HUES48 (cell line): ENCODE data around the gene RALGAPA2.

Experiments
- H3K27ac ChIP-seq: one replicate; pipeline ENCODE4 v1.7.0; 2013; ENCODE audit warnings: low read depth, low read length, inconsistent platforms
- H3K27me3 ChIP-seq: 2 replicates; pipeline ENCODE4 v1.6.1; 2013; ENCODE audit warnings: mild to moderate bottlenecking, low read length; ENCODE audit not compliant: control insufficient read depth, insufficient read depth
- H3K36me3 ChIP-seq: 2 replicates; pipeline ENCODE4 v1.6.1; 2013; ENCODE audit warnings: low read length; ENCODE audit not compliant: control insufficient read depth, insufficient read depth
- H3K4me1 ChIP-seq: 2 replicates; pipeline ENCODE4 v1.6.1; 2013; ENCODE audit warnings: mild to moderate bottlenecking, low read length; ENCODE audit not compliant: control insufficient read depth, insufficient read depth
- H3K4me3 ChIP-seq: 2 replicates; pipeline ENCODE4 v1.5.1; 2013; ENCODE audit warnings: mild to moderate bottlenecking, low read depth, low read length
- H3K9ac ChIP-seq: 2 replicates; pipeline ENCODE4 v1.6.1; 2013; ENCODE audit warnings: mild to moderate bottlenecking, low read depth, low read length, moderate library complexity
- H3K9me3 ChIP-seq: 2 replicates; pipeline ENCODE4 v1.6.1; 2013; ENCODE audit warnings: low read length; ENCODE audit not compliant: control insufficient read depth, insufficient read depth

Gene RALGAPA2

GRCh38 chr20:20557406-20557805 is 155.0 kb downstream of the RALGAPA2 start:
- H3K9ac ChIP-seq = no peak overlapping the region
- peaks cover 7% of the 10 kb centered on the region; the same call in 1 of the 2 replicates for H3K4me1 ChIP-seq
- H3K27me3 ChIP-seq = no peaks in the 10 kb centered on the region
- H3K4me3 ChIP-seq = no peak overlapping the region
- H3K36me3 ChIP-seq = no peaks in the 10 kb centered on the region
- H3K9me3 ChIP-seq = peaks cover 6% of the 10 kb centered on the region; the same call in 1 of the 2 replicates
- H3K27ac ChIP-seq = no peak overlapping the region

GRCh38 chr20:20555838-20556237 is 156.6 kb downstream of the RALGAPA2 start:
- H3K4me3 ChIP-seq = no peak overlapping the region
- H3K9me3 ChIP-seq = peaks cover 6% of the 10 kb centered on the region; the same call in 1 of the 2 replicates
- H3K9ac ChIP-seq = no peak overlapping the region
- H3K4me1 ChIP-seq = peaks cover 7% of the 10 kb centered on the region; the same call in 1 of the 2 replicates
- no peaks in the 10 kb centered on the region for H3K36me3 ChIP-seq
- H3K27ac ChIP-seq = no peak overlapping the region
- no peaks in the 10 kb centered on the region for H3K27me3 ChIP-seq

DNA sequence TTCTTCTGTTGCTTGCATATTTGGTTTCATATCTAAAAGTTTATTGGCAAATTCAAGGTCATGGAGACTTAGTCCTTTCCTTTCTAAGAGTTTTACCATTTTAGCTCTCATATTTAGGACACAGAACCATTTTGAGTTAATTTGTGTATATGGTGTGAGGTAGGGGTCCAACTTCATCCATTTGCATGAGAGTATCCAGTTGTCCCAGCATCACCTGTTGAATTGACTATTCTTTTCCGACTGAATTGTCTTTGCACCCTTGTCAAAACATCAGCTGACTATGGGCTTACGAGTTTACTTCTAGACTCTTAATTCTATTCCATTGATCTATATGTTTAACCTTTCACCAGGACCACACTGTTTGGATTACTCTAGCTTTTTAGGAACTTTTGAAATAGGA is 157.5 kb downstream of the RALGAPA2 start:
- Histone ChIP-seq H3K36me3 (no peaks in the 10 kb centered on the region), H3K4me3 (no peak overlapping the region), H3K27ac (no peak overlapping the region), H3K27me3 (no peaks in the 10 kb centered on the region), H3K9me3 (peaks cover 6% of the 10 kb centered on the region; the same call in 1 of the 2 replicates), H3K4me1 (peaks cover 7% of the 10 kb centered on the region; the same call in 1 of the 2 replicates), H3K9ac (no peak overlapping the region)

- Histone ChIP-seq H3K4me3 (no peak overlapping the region), H3K36me3 (no peaks in the 10 kb centered on the region), H3K9me3 (peaks cover 6% of the 10 kb centered on the region; the same call in 1 of the 2 replicates), H3K4me1 (no peaks in the 10 kb centered on the region), H3K27me3 (no peaks in the 10 kb centered on the region), H3K9ac (no peak overlapping the region), H3K27ac (no peak overlapping the region)
Measured at GRCh38 chr20:20553541-20553940, 158.9 kb downstream of the RALGAPA2 start.

- no peaks in the 10 kb centered on the region for H3K27me3 ChIP-seq
- no peak overlapping the region for H3K4me3 ChIP-seq
- no peaks in the 10 kb centered on the region for H3K4me1 ChIP-seq
- H3K27ac ChIP-seq = no peak overlapping the region
- H3K9me3 ChIP-seq = peaks cover 6% of the 10 kb centered on the region; the same call in 1 of the 2 replicates
- H3K9ac ChIP-seq = no peak overlapping the region
- no peaks in the 10 kb centered on the region for H3K36me3 ChIP-seq
Measured at GRCh38 chr20:20552076-20552475, 160.4 kb downstream of the RALGAPA2 start.

DNA sequence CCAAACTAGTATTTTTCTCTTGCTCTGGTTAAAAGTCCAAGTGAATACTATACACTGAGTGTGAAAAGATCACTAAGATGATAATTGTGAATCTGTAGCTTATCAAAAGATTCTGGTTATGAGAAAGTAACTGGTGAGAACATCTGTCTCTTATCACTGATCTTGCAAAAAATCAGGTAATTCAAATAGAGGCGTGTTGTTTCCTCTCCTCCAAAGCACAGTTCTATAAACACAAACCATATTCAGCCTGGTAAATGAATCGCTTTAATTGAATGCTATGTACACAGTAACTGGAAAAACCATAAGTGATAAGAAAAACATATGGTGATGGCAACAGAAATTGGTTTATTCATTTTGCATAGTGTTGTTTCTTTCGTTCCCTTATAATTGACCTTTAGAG is 161.0 kb downstream of the RALGAPA2 start:
- Histone ChIP-seq H3K27me3 (no peaks in the 10 kb centered on the region), H3K9ac (no peak overlapping the region), H3K27ac (no peak overlapping the region), H3K9me3 (peaks cover 6% of the 10 kb centered on the region; the same call in 1 of the 2 replicates), H3K36me3 (0 out of 2 replicates have a peak, but pooled peaks cover under 1% of the 10 kb centered on the region), H3K4me1 (no peaks in the 10 kb centered on the region), H3K4me3 (no peak overlapping the region)

- Histone ChIP-seq H3K36me3 (peaks cover 9% of the 10 kb centered on the region; the same call in 1 of the 2 replicates), H3K9me3 (peaks cover under 1% of the 10 kb centered on the region; the same call in 1 of the 2 replicates), H3K9ac (no peak overlapping the region), H3K27ac (no peak overlapping the region), H3K4me1 (no peaks in the 10 kb centered on the region), H3K27me3 (no peaks in the 10 kb centered on the region), H3K4me3 (no peak overlapping the region)
Measured at GRCh38 chr20:20549704-20550103, 162.7 kb downstream of the RALGAPA2 start.

- H3K9me3 ChIP-seq = no peaks in the 10 kb centered on the region
- no peaks in the 10 kb centered on the region for H3K27me3 ChIP-seq
- peaks cover 9% of the 10 kb centered on the region; the same call in 1 of the 2 replicates for H3K36me3 ChIP-seq
- H3K9ac ChIP-seq = no peak overlapping the region
- H3K4me1 ChIP-seq = no peaks in the 10 kb centered on the region
- no peak overlapping the region for H3K4me3 ChIP-seq
- no peak overlapping the region for H3K27ac ChIP-seq
Measured at GRCh38 chr20:20549267-20549612, 163.2 kb downstream of the RALGAPA2 start.

DNA sequence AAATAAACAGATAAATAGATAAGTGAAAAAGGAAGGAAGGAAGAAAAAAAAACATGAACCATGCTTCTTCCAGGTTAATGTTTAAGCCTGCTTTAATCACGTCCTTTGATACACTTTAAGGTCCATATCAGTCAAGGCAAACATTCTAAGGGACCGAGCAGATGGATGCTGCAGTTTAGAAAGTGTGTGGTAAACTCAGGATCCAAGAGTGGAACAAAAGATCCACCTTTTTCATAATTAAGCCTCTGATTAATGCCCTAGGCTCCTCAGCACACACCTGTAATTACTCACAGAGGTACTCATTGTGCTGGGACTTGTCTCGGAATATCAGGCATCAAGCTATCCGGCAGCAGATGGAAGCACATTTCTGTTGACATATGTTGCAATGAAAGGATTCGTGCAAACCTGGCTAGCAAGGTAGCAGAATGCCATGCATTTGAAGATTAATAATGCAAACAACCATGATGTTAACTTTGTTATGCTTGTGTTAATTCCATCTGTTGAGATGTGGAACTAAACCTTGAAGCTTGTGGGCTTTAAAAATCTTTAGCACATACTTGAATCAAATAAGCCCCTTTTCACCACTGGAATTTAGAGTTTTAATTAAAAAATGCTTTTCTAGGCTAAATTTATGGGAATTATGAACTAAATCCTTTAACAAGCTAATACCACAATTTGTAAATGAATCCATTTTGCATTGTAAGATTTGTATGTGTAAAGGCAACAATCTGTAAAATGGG is 163.7 kb downstream of the RALGAPA2 start:
- Histone ChIP-seq H3K36me3 (peaks cover 9% of the 10 kb centered on the region), H3K27me3 (no peaks in the 10 kb centered on the region), H3K4me1 (no peaks in the 10 kb centered on the region), H3K27ac (no peak overlapping the region), H3K9ac (no peak overlapping the region), H3K9me3 (no peaks in the 10 kb centered on the region), H3K4me3 (no peak overlapping the region)

GRCh38 chr20:20547876-20548266 is 164.6 kb downstream of the RALGAPA2 start:
- Histone ChIP-seq H3K9me3 (no peaks in the 10 kb centered on the region), H3K9ac (no peak overlapping the region), H3K4me3 (no peak overlapping the region), H3K36me3 (peaks cover 9% of the 10 kb centered on the region), H3K4me1 (no peaks in the 10 kb centered on the region), H3K27me3 (no peaks in the 10 kb centered on the region), H3K27ac (no peak overlapping the region)

DNA sequence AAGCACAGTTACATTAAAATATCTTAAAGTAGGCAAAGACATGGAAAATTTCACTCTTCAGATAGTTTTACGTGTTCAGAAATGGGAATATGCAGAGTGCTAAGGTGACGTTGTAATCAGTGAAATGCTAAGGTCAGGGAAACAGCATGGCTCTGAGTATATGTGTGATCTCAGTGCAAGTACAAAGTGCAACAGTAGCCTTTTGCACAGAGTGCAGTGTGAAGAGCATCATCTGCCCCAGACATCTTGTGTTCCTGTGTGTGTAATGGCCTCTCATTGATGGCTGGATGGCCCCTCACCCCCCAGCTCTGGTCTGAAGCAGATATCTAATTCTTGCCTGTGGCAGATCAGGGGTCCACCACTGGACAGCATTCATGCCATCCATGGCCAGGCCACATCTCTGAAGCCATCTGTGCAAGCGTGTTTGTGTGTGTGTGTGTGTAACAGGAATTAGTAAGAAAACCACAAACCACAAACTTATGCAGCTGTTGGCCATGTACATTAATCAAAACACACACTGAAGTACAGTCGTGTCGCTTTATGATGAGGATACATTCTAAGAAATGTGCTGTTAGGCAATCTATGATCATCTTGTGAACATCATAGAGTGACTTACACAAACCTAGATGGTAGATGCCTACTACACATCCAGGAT is 165.1 kb downstream of the RALGAPA2 start:
- H3K4me3 ChIP-seq = no peak overlapping the region
- H3K9me3 ChIP-seq = no peaks in the 10 kb centered on the region
- H3K4me1 ChIP-seq = no peaks in the 10 kb centered on the region
- peaks cover 9% of the 10 kb centered on the region for H3K36me3 ChIP-seq
- H3K9ac ChIP-seq = no peak overlapping the region
- no peak overlapping the region for H3K27ac ChIP-seq
- no peaks in the 10 kb centered on the region for H3K27me3 ChIP-seq
